ENCODE measurements around the gene CARD10.
"Not testable (repeated sequence)": the region's sequence is repeated elsewhere in the genome, so short reads cannot be mapped to it uniquely, and the experiment has no call there.

DNA sequence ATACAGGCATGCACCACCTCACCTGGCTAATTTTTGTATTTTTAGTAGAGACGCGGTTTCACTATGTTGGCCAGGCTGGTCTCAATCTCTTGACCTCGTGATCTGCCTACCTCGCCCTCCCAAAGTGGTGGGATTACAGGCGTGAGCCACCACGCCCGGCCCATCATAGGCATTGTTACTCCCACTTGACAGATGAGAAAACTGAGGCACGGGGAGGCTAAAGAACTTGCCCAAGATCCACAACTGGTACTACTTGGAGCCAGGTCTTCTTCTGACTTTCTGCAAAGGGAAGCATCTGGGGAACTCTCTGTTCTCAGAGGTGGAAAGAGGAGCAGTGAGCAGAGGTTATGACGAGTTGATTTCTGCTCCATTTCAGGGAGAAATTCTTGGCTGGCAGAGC, 31.7 kb upstream of the CARD10 start:
- not testable (repeated sequence) for TF ChIP-seq POLR2A, POLR2AphosphoS5 (IDR thresholded peaks at IDR 0.05; ENCODE audit: low read depth, low read length)
